NT2/D1 (cell line): ENCODE results near the gene RND2.
"Not testable (repeated sequence)": the region's sequence is repeated elsewhere in the genome, so short reads cannot be mapped to it uniquely, and the experiment has no call there.

ENCODE experiments used
- DNase-seq: peaks from one replicate; pipeline ENCODE4 v3.0.0-alpha.2; 2011; ENCODE audit warnings: low read depth, low spot score
- H3K27me3 ChIP-seq: 2 replicates; pipeline ENCODE4 v1.6.0; 2011; ENCODE audit warnings: mild to moderate bottlenecking; ENCODE audit not compliant: insufficient read length, insufficient read depth
- H3K36me3 ChIP-seq: 2 replicates; pipeline ENCODE4 v1.6.1; 2011; ENCODE audit warnings: mild to moderate bottlenecking, low read length, mixed read lengths; ENCODE audit not compliant: insufficient read depth, insufficient read length
- H3K4me1 ChIP-seq: 2 replicates; pipeline ENCODE4 v1.5.1; 2011; ENCODE audit not compliant: insufficient read depth, insufficient read length
- H3K4me3 ChIP-seq: 2 replicates; pipeline ENCODE4 v1.5.1; 2011; ENCODE audit warnings: low read depth; ENCODE audit not compliant: insufficient read length
- H3K9ac ChIP-seq: 2 replicates; pipeline ENCODE4 v1.6.0; 2011; ENCODE audit warnings: low read depth; ENCODE audit not compliant: insufficient read length
- H3K9me3 ChIP-seq: 2 replicates; pipeline ENCODE4 v1.5.1; 2011; ENCODE audit warnings: mild to moderate bottlenecking, low read length; ENCODE audit not compliant: insufficient read depth
- SUZ12 ChIP-seq: IDR thresholded peaks from 2 replicates; pipeline ENCODE4 v1.6.1; 2011; ENCODE audit not compliant: insufficient read length, insufficient read depth; ENCODE audit errors: extremely low read depth
- YY1 ChIP-seq: IDR thresholded peaks from 2 replicates; pipeline ENCODE4 v1.6.1; 2011; ENCODE audit not compliant: insufficient read length, insufficient read depth
- ZNF274 ChIP-seq: IDR thresholded peaks from 2 replicates; pipeline ENCODE4 v1.6.1; 2011; ENCODE audit warnings: mild to moderate bottlenecking, low read depth, low read length

Gene RND2

GRCh38 chr17:43044024-43044423, 19.0 kb downstream of the RND2 start:
- no peak for DNase-seq
- TF ChIP-seq ZNF274 (no peak), SUZ12 (no peak), YY1 (no peak)
- Histone ChIP-seq H3K9me3 (no peaks in the 10 kb centered on the region), H3K27me3 (no peaks in the 10 kb centered on the region), H3K4me3 (no peak overlapping the region), H3K36me3 (peaks cover 33% of the 10 kb centered on the region), H3K4me1 (peaks cover 4% of the 10 kb centered on the region), H3K9ac (no peak overlapping the region)

DNA sequence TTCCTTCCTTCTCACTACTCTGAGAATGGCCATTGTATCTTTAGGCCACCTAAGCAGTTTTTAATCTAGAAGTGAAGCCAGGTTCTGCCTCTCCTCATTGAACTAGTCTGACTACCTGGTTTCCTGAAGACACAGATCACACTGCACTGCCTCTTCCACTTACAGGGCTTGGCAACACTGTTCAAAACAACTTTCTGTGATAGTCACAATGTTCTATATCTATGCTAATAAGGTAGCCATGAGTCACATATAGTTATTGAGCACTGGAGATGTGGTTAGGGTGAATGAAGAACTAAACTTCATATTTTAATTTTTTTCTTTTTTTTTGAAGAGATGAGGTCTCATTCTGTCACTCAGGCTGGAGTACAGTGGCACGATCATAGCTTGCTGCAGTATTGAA, 26.9 kb downstream of the RND2 start:
- no peaks in the 10 kb centered on the region for H3K4me1 ChIP-seq
- H3K9ac ChIP-seq: no peak overlapping the region
- no peak overlapping the region for H3K4me3 ChIP-seq
- H3K27me3 ChIP-seq: no peaks in the 10 kb centered on the region
- H3K36me3 ChIP-seq: peaks cover 78% of the 10 kb centered on the region
- H3K9me3 ChIP-seq: no peaks in the 10 kb centered on the region
- no peak for TF ChIP-seq ZNF274
- TF ChIP-seq SUZ12: no peak
- no peak for TF ChIP-seq YY1
- no peak for DNase-seq

DNA sequence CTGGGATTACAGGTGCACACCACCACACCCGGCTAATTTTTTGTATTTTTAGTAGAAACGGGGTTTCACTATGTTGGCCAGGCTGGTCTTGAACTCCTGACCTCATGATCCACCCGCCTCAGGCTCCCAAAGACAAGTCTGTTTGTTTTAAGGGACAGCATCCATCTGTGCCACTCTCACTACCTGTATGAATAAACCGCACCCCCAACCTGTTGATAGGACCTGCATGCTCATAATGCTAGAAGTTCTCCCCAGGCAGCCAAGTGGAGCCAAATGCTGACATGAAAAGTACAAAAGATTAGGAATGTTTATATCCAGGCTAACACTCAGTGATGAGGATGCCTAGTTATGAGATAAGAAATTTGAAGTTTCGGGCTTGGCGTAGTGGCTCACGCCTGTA, 28.0 kb downstream of the RND2 start:
- not testable (repeated sequence) for H3K4me1 ChIP-seq, H3K9ac ChIP-seq, H3K27me3 ChIP-seq, H3K9me3 ChIP-seq, H3K4me3 ChIP-seq, DNase-seq
- peaks cover 74% of the 10 kb centered on the region for H3K36me3 ChIP-seq

DNA sequence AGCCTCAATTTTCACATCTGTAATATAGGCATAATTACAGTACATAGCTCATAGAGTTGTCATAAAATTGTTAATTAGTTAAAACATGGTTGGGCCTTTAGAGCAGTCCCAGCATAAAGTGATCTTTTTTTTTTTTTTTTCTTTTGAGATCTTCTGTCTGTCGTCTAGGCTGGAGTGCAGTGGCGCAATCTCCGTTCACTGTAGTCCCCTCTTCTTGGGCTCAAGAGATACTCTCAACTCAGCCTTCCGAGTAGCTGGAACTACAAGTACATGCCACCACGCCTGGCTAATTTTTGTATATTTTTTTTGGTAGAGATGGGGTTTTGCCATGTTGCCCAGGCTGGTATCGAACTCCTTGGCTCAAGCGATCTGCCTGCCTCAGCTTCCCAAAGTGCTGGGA, 31.0 kb downstream of the RND2 start:
- no peaks in the 10 kb centered on the region for H3K27me3 ChIP-seq
- peaks cover 66% of the 10 kb centered on the region for H3K36me3 ChIP-seq
- H3K9me3 ChIP-seq: no peaks in the 10 kb centered on the region
- no peak overlapping the region for H3K9ac ChIP-seq
- H3K4me3 ChIP-seq: no peak overlapping the region
- no peaks in the 10 kb centered on the region for H3K4me1 ChIP-seq
- TF ChIP-seq ZNF274 (no peak), SUZ12 (no peak), YY1 (no peak)
- no peak for DNase-seq

GRCh38 chr17:43062984-43063638, 38.1 kb downstream of the RND2 start:
- no peaks in the 10 kb centered on the region for H3K27me3 ChIP-seq
- no peak overlapping the region for H3K9ac ChIP-seq
- H3K4me1 ChIP-seq: no peaks in the 10 kb centered on the region
- H3K9me3 ChIP-seq: no peaks in the 10 kb centered on the region
- TF ChIP-seq ZNF274 (no peak), SUZ12 (no peak), YY1 (no peak)
- H3K4me3 ChIP-seq: no peak overlapping the region
- DNase-seq: no peak
- H3K36me3 ChIP-seq: peaks cover 51% of the 10 kb centered on the region

DNA sequence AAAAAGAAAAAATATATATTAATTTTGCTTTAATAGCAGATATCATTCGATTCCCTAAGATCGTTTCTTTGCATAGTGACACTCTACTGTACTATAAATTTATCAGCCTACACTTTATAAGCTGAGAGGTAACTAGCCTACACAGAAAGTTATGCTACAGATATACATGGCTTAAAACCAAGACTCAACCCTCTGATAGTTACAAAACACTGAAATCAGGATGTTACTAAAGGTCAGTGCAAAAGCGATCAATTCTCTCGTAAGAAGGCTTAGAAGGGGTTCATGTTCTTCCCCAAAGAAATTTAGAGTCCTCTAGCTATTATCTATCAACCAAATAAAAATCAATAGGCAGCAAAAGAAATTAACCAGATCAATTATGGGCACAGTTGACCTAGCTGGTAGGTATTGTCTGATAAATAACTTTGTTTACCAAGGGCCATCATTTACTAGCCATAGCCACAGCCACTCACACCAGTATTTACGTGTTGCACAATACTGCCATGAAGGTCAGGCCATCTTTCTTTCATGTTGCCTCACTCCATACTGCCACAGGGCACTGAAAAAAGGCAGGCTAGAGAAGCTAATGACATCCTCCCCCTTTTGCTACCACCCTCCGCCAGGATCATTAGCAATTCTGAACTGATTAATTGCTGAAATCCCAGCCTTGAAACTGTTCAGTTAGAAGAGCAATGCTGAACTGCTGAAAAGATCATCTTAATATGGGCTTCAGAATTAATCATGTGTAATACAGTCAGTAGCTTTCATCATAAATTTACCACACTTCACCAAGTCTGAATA, 43.7 kb downstream of the RND2 start:
- Histone ChIP-seq H3K4me1 (no peaks in the 10 kb centered on the region), H3K9ac (no peak overlapping the region), H3K27me3 (no peaks in the 10 kb centered on the region), H3K9me3 (no peaks in the 10 kb centered on the region), H3K36me3 (peaks cover 59% of the 10 kb centered on the region), H3K4me3 (no peak overlapping the region)
- DNase-seq: no peak
- TF ChIP-seq YY1: no peak
- TF ChIP-seq SUZ12: no peak
- no peak for TF ChIP-seq ZNF274

DNA sequence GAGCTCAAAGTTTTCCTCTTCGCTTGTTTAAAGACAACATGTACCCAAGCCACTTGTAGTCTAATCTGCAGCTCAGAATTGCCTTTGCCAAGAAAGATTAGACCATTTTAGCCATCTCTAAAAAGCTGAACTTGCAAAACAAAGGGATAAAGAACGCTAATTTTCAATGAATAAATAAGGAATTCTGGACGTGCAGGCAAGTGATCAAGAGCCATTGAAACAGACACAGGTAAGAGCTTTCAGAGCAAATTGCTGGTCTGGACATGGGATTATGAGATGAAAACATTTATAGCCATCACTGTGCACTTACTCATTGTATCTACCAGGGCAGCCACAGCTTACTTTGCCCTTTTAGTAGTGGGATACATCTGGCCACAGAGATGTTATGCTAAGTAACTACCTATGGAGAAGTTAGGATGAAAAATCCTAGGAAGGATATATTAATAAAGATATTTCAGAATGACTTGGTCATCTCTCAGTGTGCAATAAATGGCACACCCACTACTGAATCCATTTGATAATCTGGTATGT, 44.4 kb downstream of the RND2 start:
- H3K9ac ChIP-seq: no peak overlapping the region
- H3K36me3 ChIP-seq: peaks cover 57% of the 10 kb centered on the region
- H3K27me3 ChIP-seq: no peaks in the 10 kb centered on the region
- H3K4me3 ChIP-seq: no peak overlapping the region
- H3K9me3 ChIP-seq: no peaks in the 10 kb centered on the region
- no peak for TF ChIP-seq ZNF274
- no peak for TF ChIP-seq SUZ12
- no peak for TF ChIP-seq YY1
- no peaks in the 10 kb centered on the region for H3K4me1 ChIP-seq
- DNase-seq: no peak
